ENCODE data around the gene CLEC10A.

The CLEC10A gene

DNA sequence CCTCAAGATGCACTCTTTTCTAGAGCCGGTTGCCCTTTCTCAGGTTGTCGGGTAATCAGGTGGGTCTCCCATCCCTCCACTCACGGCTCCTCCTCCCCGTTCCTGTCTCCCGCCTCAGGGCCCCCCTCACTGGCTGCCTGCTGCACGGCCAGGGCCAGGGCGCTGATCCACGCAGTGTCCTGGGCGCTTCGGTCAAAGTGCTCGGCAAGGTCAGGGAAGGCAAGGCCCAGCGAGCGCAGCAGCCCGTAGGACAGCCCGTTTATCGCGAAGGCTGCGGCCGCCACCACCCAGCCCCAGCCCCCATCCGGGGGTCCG, 36.9 kb downstream of the CLEC10A start:
- H3K27me3 ChIP-seq (ENCODE audit: control insufficient read depth in 5 of 5, insufficient read depth in 4 of 5, low read length in 5 of 5) = peaks cover 14 to 32% (median 31%) of the 10 kb centered on the region in 5 donors
- H3K27ac ChIP-seq (ENCODE audit: low read depth, low read length) = no peak overlapping the region
- no peaks in the 10 kb centered on the region for H3K9me3 ChIP-seq (ENCODE audit: control insufficient read depth in 5 of 5, low read length in 5 of 5)
- peaks cover 0 to 36% (median 28%) of the 10 kb centered on the region in 5 donors for H3K4me1 ChIP-seq (ENCODE audit: control insufficient read depth in 5 of 5, insufficient read depth in 5 of 5, low read length in 5 of 5)
- peak overlapping the region in 3 of 5 donors; percentile 39 to 66 (median 65) for H3K9ac ChIP-seq (ENCODE audit: low read length in 5 of 5)
- no peaks in the 10 kb centered on the region for H3K36me3 ChIP-seq (ENCODE audit: control insufficient read depth in 5 of 5, insufficient read depth in 5 of 5, low read length in 5 of 5)
- peak overlapping the region in 4 of 5 donors; percentile 50 to 62 (median 54) for H3K4me3 ChIP-seq (ENCODE audit: low read depth in 1 of 5, low read length in 5 of 5)

DNA sequence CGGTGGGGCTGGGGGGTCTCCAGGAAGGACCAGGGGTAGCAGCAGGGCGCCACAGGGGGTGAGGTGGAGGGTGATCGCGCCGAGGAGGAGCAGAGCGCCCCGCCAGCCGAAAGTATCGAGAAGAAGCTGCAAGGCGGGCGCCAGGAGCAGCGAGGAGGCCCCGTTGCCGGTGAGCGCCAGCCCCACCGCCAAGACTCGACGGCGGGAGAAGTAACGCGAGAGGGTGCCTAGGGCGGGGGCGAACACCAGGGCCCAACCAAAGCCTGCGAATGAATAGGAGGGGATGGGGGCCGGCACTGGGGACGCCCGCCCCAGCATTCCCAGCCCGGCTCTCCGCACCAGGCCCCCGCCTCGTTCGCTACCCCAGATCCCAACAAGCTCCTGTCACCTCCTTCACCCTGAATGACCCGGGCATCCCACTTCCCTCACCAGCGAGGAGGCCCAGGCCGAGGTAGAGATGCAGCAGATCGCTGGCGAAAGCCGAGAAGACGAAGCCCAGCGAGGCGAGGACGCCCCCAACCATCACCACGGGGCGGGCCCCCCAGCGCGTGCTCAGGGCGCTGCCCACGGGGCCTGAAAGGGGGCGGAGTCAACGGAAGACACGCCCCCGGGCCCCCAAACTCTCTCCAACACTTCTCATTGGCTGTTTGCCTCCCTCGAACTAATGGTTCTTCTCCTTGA, 37.4 kb downstream of the CLEC10A start:
- Histone ChIP-seq H3K9me3 (ENCODE audit: control insufficient read depth in 5 of 5, low read length in 5 of 5) (no peaks in the 10 kb centered on the region), H3K9ac (ENCODE audit: low read length in 5 of 5) (peak overlapping the region in 2 of 5 donors; percentile 47 to 65), H3K27me3 (ENCODE audit: control insufficient read depth in 5 of 5, insufficient read depth in 4 of 5, low read length in 5 of 5) (peaks cover 14 to 29% (median 28%) of the 10 kb centered on the region in 5 donors), H3K4me3 (ENCODE audit: low read depth in 1 of 5, low read length in 5 of 5) (peak overlapping the region in 4 of 5 donors; percentile 50 to 62 (median 54)), H3K4me1 (ENCODE audit: control insufficient read depth in 5 of 5, insufficient read depth in 5 of 5, low read length in 5 of 5) (peaks cover 0 to 36% (median 28%) of the 10 kb centered on the region in 5 donors), H3K27ac (ENCODE audit: low read depth, low read length) (no peak overlapping the region), H3K36me3 (ENCODE audit: control insufficient read depth in 5 of 5, insufficient read depth in 5 of 5, low read length in 5 of 5) (no peaks in the 10 kb centered on the region)

DNA sequence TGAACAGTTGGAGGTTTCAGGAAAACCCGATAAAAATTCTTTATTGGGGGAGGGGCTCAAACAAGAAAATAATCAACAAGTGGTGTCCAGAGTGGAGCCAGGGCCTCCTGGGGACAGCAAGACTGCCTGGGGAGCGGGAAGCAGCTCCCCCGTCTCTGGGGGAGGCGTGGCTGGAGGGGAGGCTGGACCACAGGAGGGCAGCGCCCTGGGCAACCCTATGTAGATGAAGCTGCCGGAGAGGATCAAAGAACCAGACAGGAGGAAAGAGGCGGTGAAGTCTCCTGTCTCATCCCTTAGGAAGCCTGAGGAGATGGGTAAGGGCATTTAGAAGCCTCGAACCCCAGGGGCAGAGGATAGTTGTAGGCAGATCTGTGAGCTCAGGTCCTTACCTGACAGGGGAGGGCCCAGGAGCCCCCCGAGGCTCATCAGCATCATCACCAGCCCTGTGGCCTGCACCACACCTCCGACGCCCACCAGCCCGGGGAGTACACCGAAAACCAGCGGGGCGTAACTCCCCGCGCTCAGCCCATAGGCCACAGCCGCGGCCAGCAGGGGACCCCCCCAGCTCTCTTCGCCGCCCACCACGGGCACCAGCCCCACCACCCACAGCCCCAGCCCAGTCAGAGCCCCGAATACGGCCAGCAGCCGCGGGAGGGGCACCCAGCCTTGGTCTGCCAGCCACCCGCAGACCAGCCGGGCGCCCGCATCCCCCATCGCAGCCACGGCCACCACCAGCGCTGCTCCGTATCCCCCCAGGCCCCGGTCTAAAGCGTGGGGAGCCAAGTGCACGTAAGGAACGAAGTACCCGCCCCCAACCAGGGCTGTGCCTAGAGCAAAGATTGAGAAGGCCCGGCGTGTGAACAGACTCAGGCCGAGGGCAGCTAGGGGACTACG, 38.2 kb downstream of the CLEC10A start:
- H3K27me3 ChIP-seq (ENCODE audit: control insufficient read depth in 5 of 5, insufficient read depth in 4 of 5, low read length in 5 of 5) = peaks cover 14 to 29% (median 28%) of the 10 kb centered on the region in 5 donors
- no peaks in the 10 kb centered on the region for H3K9me3 ChIP-seq (ENCODE audit: control insufficient read depth in 5 of 5, low read length in 5 of 5)
- H3K4me3 ChIP-seq (ENCODE audit: low read depth in 1 of 5, low read length in 5 of 5) = peak overlapping the region in 2 of 5 donors; percentile 34 to 62
- H3K36me3 ChIP-seq (ENCODE audit: control insufficient read depth in 5 of 5, insufficient read depth in 5 of 5, low read length in 5 of 5) = no peaks in the 10 kb centered on the region
- peaks cover 0 to 32% (median 28%) of the 10 kb centered on the region in 5 donors for H3K4me1 ChIP-seq (ENCODE audit: control insufficient read depth in 5 of 5, insufficient read depth in 5 of 5, low read length in 5 of 5)
- H3K9ac ChIP-seq (ENCODE audit: low read length in 5 of 5) = peak overlapping the region in 1 of 5 donors; percentile 47
- no peak overlapping the region for H3K27ac ChIP-seq (ENCODE audit: low read depth, low read length)

DNA sequence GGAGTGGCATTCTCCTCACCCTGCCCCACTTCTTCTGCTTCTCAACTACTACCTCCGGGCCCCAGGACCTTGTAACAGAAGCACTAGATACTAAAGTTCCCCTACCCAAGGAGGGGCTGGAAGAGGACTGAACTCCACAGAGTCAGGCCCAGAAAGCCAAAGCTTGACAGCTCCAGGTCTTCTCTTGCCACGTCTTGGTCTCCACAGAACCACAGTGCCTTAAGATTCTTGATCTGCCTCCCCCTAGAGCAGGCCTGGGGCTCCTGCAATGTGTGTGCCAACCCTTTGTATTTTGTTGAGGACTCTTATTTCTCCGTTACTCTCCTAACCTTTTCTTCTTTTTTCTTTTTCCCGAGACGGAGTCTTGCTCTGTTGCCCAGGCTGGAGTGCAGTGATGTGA, 40.2 kb downstream of the CLEC10A start:
- Histone ChIP-seq H3K4me3 (ENCODE audit: low read depth in 1 of 5, low read length in 5 of 5) (no peak overlapping the region), H3K27ac (ENCODE audit: low read depth, low read length) (no peak overlapping the region), H3K9ac (ENCODE audit: low read length in 5 of 5) (no peak overlapping the region), H3K27me3 (ENCODE audit: control insufficient read depth in 5 of 5, insufficient read depth in 4 of 5, low read length in 5 of 5) (peaks cover 14 to 28% (median 25%) of the 10 kb centered on the region in 5 donors), H3K9me3 (ENCODE audit: control insufficient read depth in 5 of 5, low read length in 5 of 5) (no peaks in the 10 kb centered on the region), H3K4me1 (ENCODE audit: control insufficient read depth in 5 of 5, insufficient read depth in 5 of 5, low read length in 5 of 5) (peaks cover 0 to 42% (median 42%) of the 10 kb centered on the region in 5 donors), H3K36me3 (ENCODE audit: control insufficient read depth in 5 of 5, insufficient read depth in 5 of 5, low read length in 5 of 5) (no peaks in the 10 kb centered on the region)

DNA sequence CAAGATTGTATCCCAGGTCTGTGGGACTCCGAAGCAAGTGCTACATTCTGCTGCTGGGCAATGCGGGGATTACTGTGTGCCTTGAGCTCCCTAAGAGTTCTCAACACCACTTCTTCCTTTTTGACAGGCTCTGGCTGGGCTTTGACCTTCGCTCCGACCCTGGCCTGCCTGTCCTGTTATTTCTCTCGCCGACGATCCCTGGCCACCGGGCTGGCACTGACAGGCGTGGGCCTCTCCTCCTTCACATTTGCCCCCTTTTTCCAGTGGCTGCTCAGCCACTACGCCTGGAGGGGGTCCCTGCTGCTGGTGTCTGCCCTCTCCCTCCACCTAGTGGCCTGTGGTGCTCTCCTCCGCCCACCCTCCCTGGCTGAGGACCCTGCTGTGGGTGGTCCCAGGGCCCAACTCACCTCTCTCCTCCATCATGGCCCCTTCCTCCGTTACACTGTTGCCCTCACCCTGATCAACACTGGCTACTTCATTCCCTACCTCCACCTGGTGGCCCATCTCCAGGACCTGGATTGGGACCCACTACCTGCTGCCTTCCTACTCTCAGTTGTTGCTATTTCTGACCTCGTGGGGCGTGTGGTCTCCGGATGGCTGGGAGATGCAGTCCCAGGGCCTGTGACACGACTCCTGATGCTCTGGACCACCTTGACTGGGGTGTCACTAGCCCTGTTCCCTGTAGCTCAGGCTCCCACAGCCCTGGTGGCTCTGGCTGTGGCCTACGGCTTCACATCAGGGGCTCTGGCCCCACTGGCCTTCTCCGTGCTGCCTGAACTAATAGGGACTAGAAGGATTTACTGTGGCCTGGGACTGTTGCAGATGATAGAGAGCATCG, 41.8 kb downstream of the CLEC10A start:
- no peaks in the 10 kb centered on the region for H3K9me3 ChIP-seq (ENCODE audit: control insufficient read depth in 5 of 5, low read length in 5 of 5)
- no peaks in the 10 kb centered on the region for H3K36me3 ChIP-seq (ENCODE audit: control insufficient read depth in 5 of 5, insufficient read depth in 5 of 5, low read length in 5 of 5)
- no peak overlapping the region for H3K27ac ChIP-seq (ENCODE audit: low read depth, low read length)
- H3K4me3 ChIP-seq (ENCODE audit: low read depth in 1 of 5, low read length in 5 of 5) = no peak overlapping the region
- H3K27me3 ChIP-seq (ENCODE audit: control insufficient read depth in 5 of 5, insufficient read depth in 4 of 5, low read length in 5 of 5) = peaks cover 8 to 19% (median 17%) of the 10 kb centered on the region in 5 donors
- peaks cover 0 to 38% (median 34%) of the 10 kb centered on the region in 5 donors for H3K4me1 ChIP-seq (ENCODE audit: control insufficient read depth in 5 of 5, insufficient read depth in 5 of 5, low read length in 5 of 5)
- H3K9ac ChIP-seq (ENCODE audit: low read length in 5 of 5) = peak overlapping the region in 1 of 5 donors; percentile 33

DNA sequence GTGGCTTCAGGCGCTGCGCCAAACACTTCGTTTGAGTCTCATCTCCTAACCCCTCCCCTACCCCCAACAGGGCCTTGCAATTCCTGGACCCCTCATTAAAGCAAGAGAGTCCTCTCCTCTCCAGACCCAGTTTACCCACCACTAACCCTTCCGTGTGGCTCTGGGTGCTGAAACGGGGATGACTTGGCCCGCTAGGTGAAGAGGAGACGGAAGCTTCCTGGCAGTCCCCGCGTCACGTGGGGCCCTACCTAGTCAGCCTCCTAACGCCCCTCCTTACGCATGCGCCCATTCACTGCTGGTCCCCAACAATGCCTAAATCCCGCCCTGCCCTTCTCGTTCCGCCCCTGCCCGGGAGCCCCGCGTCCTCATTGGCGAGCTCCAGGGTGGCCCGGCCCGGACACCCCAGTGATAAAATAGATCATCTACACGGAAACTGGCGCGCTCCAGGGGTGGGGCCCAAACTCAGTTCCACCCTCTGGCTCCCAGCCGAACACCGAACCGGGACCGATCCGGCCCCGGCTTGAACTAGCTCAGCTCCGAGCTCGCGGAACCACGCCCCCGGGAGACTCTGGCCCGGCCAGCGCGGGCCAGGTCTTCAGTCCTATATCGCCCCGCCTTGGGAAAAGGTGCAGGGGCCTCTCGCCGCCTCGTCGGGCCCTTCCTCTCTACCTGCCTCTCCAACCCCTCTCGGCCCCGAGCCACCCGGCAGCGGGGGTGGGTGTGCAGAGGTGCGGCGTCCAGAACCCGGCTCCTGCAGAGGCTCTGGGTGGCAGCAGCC, 44.3 kb downstream of the CLEC10A start, which contains the start of gene SLC16A13:
Gene SLC16A13 (plus strand): TSS at position 425 of the 778 bp plus-strand sequence. CDS start 368 bp downstream, outside the sequence.
- H3K27me3 ChIP-seq (ENCODE audit: control insufficient read depth in 5 of 5, insufficient read depth in 4 of 5, low read length in 5 of 5) = peaks cover 0 to 4% (median 2%) of the 10 kb centered on the region in 5 donors
- H3K9ac ChIP-seq (ENCODE audit: low read length in 5 of 5) = peak within 1 kb of the TSS; percentile 10 to 72 (median 41)
- H3K9me3 ChIP-seq (ENCODE audit: control insufficient read depth in 5 of 5, low read length in 5 of 5) = no peaks in the 10 kb centered on the region
- peaks cover 0 to 3% (median 0%) of the 10 kb centered on the region in 5 donors for H3K36me3 ChIP-seq (ENCODE audit: control insufficient read depth in 5 of 5, insufficient read depth in 5 of 5, low read length in 5 of 5)
- peak within 1 kb of the TSS; percentile 22 to 83 (median 71) for H3K4me3 ChIP-seq (ENCODE audit: low read depth in 1 of 5, low read length in 5 of 5)
- H3K4me1 ChIP-seq (ENCODE audit: control insufficient read depth in 5 of 5, insufficient read depth in 5 of 5, low read length in 5 of 5) = peaks cover 0 to 29% (median 22%) of the 10 kb centered on the region in 5 donors
- peak within 1 kb of the TSS; percentile 85 for H3K27ac ChIP-seq (ENCODE audit: low read depth, low read length)

DNA sequence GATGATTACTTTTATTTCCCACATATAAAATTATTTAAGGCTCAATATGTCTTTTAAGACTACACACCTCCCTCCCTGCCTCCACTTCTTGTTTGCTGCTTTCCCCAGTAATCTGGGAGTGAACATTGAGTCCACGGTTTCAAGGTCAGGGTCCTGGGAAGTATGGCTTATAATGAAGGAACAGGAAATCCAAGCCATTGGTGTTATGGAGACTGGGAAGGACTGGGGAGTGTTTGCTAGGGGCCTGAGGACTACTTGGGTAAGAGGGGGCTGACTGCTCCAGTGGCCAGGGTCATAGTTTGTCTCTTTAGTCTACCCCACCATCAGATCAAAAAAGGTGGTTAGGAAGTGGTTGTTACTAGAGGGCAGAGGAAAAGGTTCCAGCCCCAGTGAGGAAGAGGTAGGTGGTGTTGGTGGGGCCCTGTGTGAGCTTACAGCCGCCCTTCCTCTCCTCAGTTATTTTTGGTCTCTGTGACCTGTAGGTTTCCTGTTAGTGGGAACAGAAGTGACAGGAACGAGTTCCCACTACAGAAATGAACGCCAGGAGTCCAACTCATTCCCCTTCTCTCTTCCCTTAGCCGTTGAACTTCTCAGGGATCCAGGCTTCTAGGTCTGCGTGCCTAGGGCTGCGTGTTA, 45.0 kb downstream of the CLEC10A start:
- Histone ChIP-seq H3K27me3 (ENCODE audit: control insufficient read depth in 5 of 5, insufficient read depth in 4 of 5, low read length in 5 of 5) (peaks cover 0 to 4% (median 2%) of the 10 kb centered on the region in 5 donors), H3K27ac (ENCODE audit: low read depth, low read length) (peak overlapping the region; percentile 85), H3K4me1 (ENCODE audit: control insufficient read depth in 5 of 5, insufficient read depth in 5 of 5, low read length in 5 of 5) (peaks cover 0 to 32% (median 22%) of the 10 kb centered on the region in 5 donors), H3K9me3 (ENCODE audit: control insufficient read depth in 5 of 5, low read length in 5 of 5) (no peaks in the 10 kb centered on the region), H3K4me3 (ENCODE audit: low read depth in 1 of 5, low read length in 5 of 5) (peak overlapping the region; percentile 22 to 83 (median 71)), H3K9ac (ENCODE audit: low read length in 5 of 5) (peak overlapping the region in 4 of 5 donors; percentile 24 to 72 (median 40)), H3K36me3 (ENCODE audit: control insufficient read depth in 5 of 5, insufficient read depth in 5 of 5, low read length in 5 of 5) (peaks cover 0 to 3% (median 0%) of the 10 kb centered on the region in 5 donors)

DNA sequence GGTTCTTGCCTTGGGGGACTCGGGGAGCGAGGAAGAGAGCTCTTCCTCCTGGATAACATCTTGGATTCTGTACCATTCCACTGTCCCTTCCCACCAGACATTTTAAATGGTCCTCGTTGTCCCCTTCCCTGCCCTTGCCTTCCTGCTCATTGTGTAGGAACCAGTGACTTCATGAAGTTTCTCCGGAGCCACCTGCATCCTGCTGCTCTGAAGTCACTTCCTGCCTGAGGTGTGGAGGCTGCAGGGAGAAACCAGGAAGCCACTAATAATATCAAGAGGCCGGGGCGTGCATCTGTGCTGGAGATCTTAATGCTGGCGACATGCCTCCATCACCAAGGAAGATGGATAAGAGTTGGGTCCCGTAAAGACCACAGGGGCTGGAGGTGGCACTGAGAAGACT, 50.4 kb downstream of the CLEC10A start:
- Histone ChIP-seq H3K36me3 (ENCODE audit: control insufficient read depth in 5 of 5, insufficient read depth in 5 of 5, low read length in 5 of 5) (peaks cover 0 to 19% (median 13%) of the 10 kb centered on the region in 5 donors), H3K4me1 (ENCODE audit: control insufficient read depth in 5 of 5, insufficient read depth in 5 of 5, low read length in 5 of 5) (peaks cover 0 to 63% (median 12%) of the 10 kb centered on the region in 5 donors), H3K27ac (ENCODE audit: low read depth, low read length) (peak overlapping the region; percentile 89), H3K27me3 (ENCODE audit: control insufficient read depth in 5 of 5, insufficient read depth in 4 of 5, low read length in 5 of 5) (no peaks in the 10 kb centered on the region), H3K9ac (ENCODE audit: low read length in 5 of 5) (no peak overlapping the region), H3K9me3 (ENCODE audit: control insufficient read depth in 5 of 5, low read length in 5 of 5) (no peaks in the 10 kb centered on the region), H3K4me3 (ENCODE audit: low read depth in 1 of 5, low read length in 5 of 5) (no peak overlapping the region)
